MM.1S (cell line): Measurements from ENCODE around the gene ADTRP.

Experiments
- EZH2 ChIP-seq: fragments of 300-600 bp; sonication (generic); optimal IDR thresholded peaks from 2 replicates; pipeline ENCODE3; 2017; ENCODE audit warnings: low read depth, mild to moderate bottlenecking, antibody characterized with exemption, low read length, mixed read lengths
- EZH2phosphoT487 ChIP-seq: fragments of 300-600 bp; sonication (generic); IDR thresholded peaks from 2 replicates; pipeline ENCODE4 v1.6.1; 2018; ENCODE audit warnings: antibody characterized with exemption, low read length
- TF ChIP-seq, protein P1 (sequence below): fragments of 300-600 bp; sonication (generic); IDR thresholded peaks from 2 replicates; pipeline ENCODE4 v1.5.1; 2016; ENCODE audit warnings: antibody characterized with exemption, low read length, mixed read lengths

DNA sequence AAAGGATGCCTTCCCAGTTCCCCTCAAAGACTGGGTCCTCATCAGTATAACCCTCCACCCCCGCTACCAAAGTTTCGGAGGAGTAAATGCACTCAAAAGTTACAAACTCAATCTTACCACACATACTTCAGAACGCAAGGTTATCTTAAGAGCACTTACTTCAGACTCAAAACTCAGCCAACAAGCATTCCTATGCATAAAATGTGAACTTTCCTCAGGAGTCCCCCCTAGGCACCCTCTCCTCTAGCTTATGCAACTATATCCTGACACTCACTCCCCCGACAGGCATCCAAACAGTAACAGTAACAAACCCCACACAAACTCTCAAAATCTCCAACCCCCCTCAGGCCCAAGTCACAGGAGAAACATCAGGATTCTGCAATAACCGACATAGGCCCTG, 11.1 kb upstream of the ADTRP start:
- TF ChIP-seq, protein P1, sequence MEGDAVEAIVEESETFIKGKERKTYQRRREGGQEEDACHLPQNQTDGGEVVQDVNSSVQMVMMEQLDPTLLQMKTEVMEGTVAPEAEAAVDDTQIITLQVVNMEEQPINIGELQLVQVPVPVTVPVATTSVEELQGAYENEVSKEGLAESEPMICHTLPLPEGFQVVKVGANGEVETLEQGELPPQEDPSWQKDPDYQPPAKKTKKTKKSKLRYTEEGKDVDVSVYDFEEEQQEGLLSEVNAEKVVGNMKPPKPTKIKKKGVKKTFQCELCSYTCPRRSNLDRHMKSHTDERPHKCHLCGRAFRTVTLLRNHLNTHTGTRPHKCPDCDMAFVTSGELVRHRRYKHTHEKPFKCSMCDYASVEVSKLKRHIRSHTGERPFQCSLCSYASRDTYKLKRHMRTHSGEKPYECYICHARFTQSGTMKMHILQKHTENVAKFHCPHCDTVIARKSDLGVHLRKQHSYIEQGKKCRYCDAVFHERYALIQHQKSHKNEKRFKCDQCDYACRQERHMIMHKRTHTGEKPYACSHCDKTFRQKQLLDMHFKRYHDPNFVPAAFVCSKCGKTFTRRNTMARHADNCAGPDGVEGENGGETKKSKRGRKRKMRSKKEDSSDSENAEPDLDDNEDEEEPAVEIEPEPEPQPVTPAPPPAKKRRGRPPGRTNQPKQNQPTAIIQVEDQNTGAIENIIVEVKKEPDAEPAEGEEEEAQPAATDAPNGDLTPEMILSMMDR = no peak
- TF ChIP-seq EZH2 (no peak), EZH2phosphoT487 (no peak)
